Spleen (tissue), 11 donors: ENCODE data around the gene ARID5B. TPM values are rescaled to one million over a fixed set of nuclear protein-coding genes. Genes with fewer than 3 reads are reported as not detected.

ENCODE experiments used
- DNase-seq: peaks from one replicate; pipeline ENCODE4 v3.0.0-alpha.2; 2020
- H3K27ac ChIP-seq, 8 donors: fragments of 200-600 bp; sonication (generic) in 7 of 8; 1 replicate in 4 of 8; 2 replicates in 4 of 8; pipeline versions ENCODE4 v1.5.0 to v1.8.0; 2016 to 2021; ENCODE audit warnings: inconsistent platforms in 4 of 8, mild to moderate bottlenecking in 4 of 8, moderate library complexity in 1 of 8
- H3K27me3 ChIP-seq, 7 donors: fragments of 200-600 bp; sonication (generic) in 6 of 7; replicated peaks in 1 of 7; 1 replicate in 4 of 7; 2 replicates in 3 of 7; pipeline versions ENCODE4 v1.5.0 to v1.8.0; 2016 to 2021; ENCODE audit warnings: inconsistent platforms in 3 of 7, mild to moderate bottlenecking in 1 of 7
- H3K36me3 ChIP-seq, 6 donors: fragments of 200-600 bp; sonication (generic) in 5 of 6; 1 replicate in 4 of 6; 2 replicates in 2 of 6; pipeline versions ENCODE4 v1.5.0 to v1.8.0; 2016 to 2021; ENCODE audit warnings: inconsistent platforms in 2 of 6
- H3K4me1 ChIP-seq, 6 donors: fragments of 200-600 bp; sonication (generic) in 5 of 6; 1 replicate in 3 of 6; 2 replicates in 3 of 6; pipeline versions ENCODE4 v1.5.0 to v1.8.0; 2016 to 2021; ENCODE audit warnings: inconsistent platforms in 3 of 6
- H3K4me3 ChIP-seq, 8 donors: fragments of 200-600 bp; sonication (generic) in 7 of 8; 1 replicate in 4 of 8; 2 replicates in 4 of 8; pipeline versions ENCODE4 v1.5.0 to v1.8.0; 2016 to 2021; ENCODE audit warnings: inconsistent platforms in 4 of 8, mild to moderate bottlenecking in 4 of 8, moderate library complexity in 2 of 8
- H3K9me3 ChIP-seq, 8 donors: fragments of 200-600 bp; sonication (generic) in 7 of 8; 1 replicate in 4 of 8; 2 replicates in 4 of 8; pipeline versions ENCODE4 v1.5.0 to v1.8.0; 2016 to 2021; ENCODE audit warnings: inconsistent platforms in 4 of 8
- CTCF ChIP-seq, 11 experiments: fragments of 200-600 bp in 7 of 11; fragments of 450-650 bp in 4 of 11; sonication (generic) in 4 of 11; IDR thresholded peaks in 8 of 11; conservative IDR thresholded peaks in 3 of 11; 1 replicate in 7 of 11; 2 replicates in 4 of 11; pipeline versions ENCODE4 v1.4.0 to v1.8.0; 2016 to 2021; ENCODE audit warnings: antibody characterized with exemption in 11 of 11, inconsistent platforms in 4 of 11, mild to moderate bottlenecking in 1 of 11
- POLR2A ChIP-seq, 3 donors: fragments of 450-650 bp; IDR thresholded peaks; one replicate each; pipeline ENCODE4 v1.5.1; 2017; ENCODE audit warnings: antibody characterized with exemption in 3 of 3, mild to moderate bottlenecking in 1 of 3
- POLR2AphosphoS5 ChIP-seq, 3 donors: sonication (generic); formaldehyde crosslinking; IDR thresholded peaks; one replicate each; pipeline ENCODE4 v1.5.1; 2017; ENCODE audit warnings: antibody characterized with exemption in 3 of 3
- WGBS, 5 donors: extraction: QIAGEN DNeasy Blood & Tissue Kit in 3 of 5; methylation state at CpG; one replicate each; pipeline versions ENCODE4 v1.1.5 to v1.1.7; 2013 to 2018; 5-methylcytosine and 5-hydroxymethylcytosine counted together
- intact Hi-C: fragments of 100-400 bp; cut with DNase I; formaldehyde crosslinking; loops from one replicate; pipeline ENCODE4 v1.15.0; 2023; ENCODE audit warnings: low total_unique reads
- polyA plus RNA-seq, 3 donors: library from polyadenylated mRNA; stranded (reverse); fragments of 200-250 nt; gene quantifications; one replicate each; pipeline ENCODE4 v1.2.1, GENCODE V29; 2013
- total RNA-seq, 7 donors: library from RNA; depleted of rRNA in 3 of 7; stranded (reverse); fragments of >200 nt in 3 of 7; fragmentation: NEBNext Ultra II Directional in 4 of 7; extraction: Animal tissue kit (Norgen Biotek cat#: 25700) in 4 of 7; gene quantifications; one replicate each; pipeline versions ENCODE4 v1.1.0 to v1.2.1, GENCODE V29; 2016 to 2021
- donor health status: healthy with polysubstance abuse.
- donor health status: DM: no; HTN: no; CAD: no; lungs with moderate emphysema.
- donor health status: DM: no; HTN: no; CAD: no.
- donor health status: Bipolar disorder and iron deficiency.
- donor health status: healthy.
- donor health status: DM: no; HTN: no; CAD: no.
- donor health status: DM: yes; HTN: yes; CAD: no.

The ARID5B gene
- total and polyA plus RNA-seq, 10 donors: 5.6 to 70.7 (median 46.2) TPM

GRCh38 chr10:61965703-61966395 lies 64.3 kb downstream of the ARID5B start:
- Histone ChIP-seq H3K27ac (peak overlapping the region in 2 of 8 donors; percentile 13 to 24), H3K36me3 (peaks cover 0 to 26% (median 0%) of the 10 kb centered on the region in 6 donors), H3K4me1 (peaks cover 0 to 69% (median 45%) of the 10 kb centered on the region in 6 donors), H3K27me3 (no peaks in the 10 kb centered on the region), H3K9me3 (no peaks in the 10 kb centered on the region), H3K4me3 (no peak overlapping the region)
- intact Hi-C loops: no loop called here
- no peak for DNase-seq
- WGBS, 5 donors: 33 to 42% (median 41%) methylated on average over 3 of the region's 3 CpGs
- no peak for TF ChIP-seq POLR2A (IDR thresholded peaks at IDR 0.05)
- TF ChIP-seq POLR2AphosphoS5 (IDR thresholded peaks at IDR 0.05): no peak
- no peak for TF ChIP-seq CTCF (IDR thresholded peaks at IDR 0.05 in 8 of 11, conservative IDR thresholded peaks at IDR 0.05 in 3 of 11)

- Histone ChIP-seq H3K27me3 (no peaks in the 10 kb centered on the region), H3K27ac (no peak overlapping the region), H3K36me3 (peaks cover 0 to 26% (median 0%) of the 10 kb centered on the region in 6 donors), H3K9me3 (no peaks in the 10 kb centered on the region), H3K4me3 (no peak overlapping the region), H3K4me1 (peaks cover 0 to 63% (median 32%) of the 10 kb centered on the region in 6 donors)
- TF ChIP-seq CTCF (IDR thresholded peaks at IDR 0.05 in 8 of 11, conservative IDR thresholded peaks at IDR 0.05 in 3 of 11) (no peak), POLR2A (IDR thresholded peaks at IDR 0.05) (no peak), POLR2AphosphoS5 (IDR thresholded peaks at IDR 0.05) (no peak)
- DNase-seq: no peak
- 87 to 94% (median 93%) methylated on average over 4 of the region's 4 CpGs for WGBS, 5 donors
- intact Hi-C loops: no loop called here
Measured at GRCh38 chr10:61967298-61967697, 65.8 kb downstream of the ARID5B start.

- peaks cover 0 to 26% (median 0%) of the 10 kb centered on the region in 6 donors for H3K36me3 ChIP-seq
- H3K27ac ChIP-seq: peak overlapping the region in 7 of 8 donors; percentile 6 to 68 (median 43)
- H3K27me3 ChIP-seq: no peaks in the 10 kb centered on the region
- WGBS, 5 donors: 68 to 83% (median 76%) methylated on average over 6 of the region's 6 CpGs
- TF ChIP-seq CTCF (IDR thresholded peaks at IDR 0.05 in 8 of 11, conservative IDR thresholded peaks at IDR 0.05 in 3 of 11) (no peak), POLR2AphosphoS5 (IDR thresholded peaks at IDR 0.05) (no peak), POLR2A (IDR thresholded peaks at IDR 0.05) (no peak)
- no peak overlapping the region for H3K4me3 ChIP-seq
- no peaks in the 10 kb centered on the region for H3K9me3 ChIP-seq
- intact Hi-C loops: no loop called here
- no peak for DNase-seq
- peaks cover 0 to 60% (median 25%) of the 10 kb centered on the region in 6 donors for H3K4me1 ChIP-seq
Measured at GRCh38 chr10:61970182-61971002, 68.9 kb downstream of the ARID5B start.

GRCh38 chr10:61971003-61971325 lies 69.5 kb downstream of the ARID5B start:
- peaks cover 0 to 26% (median 0%) of the 10 kb centered on the region in 6 donors for H3K36me3 ChIP-seq
- peak overlapping the region in 7 of 8 donors; percentile 6 to 68 (median 43) for H3K27ac ChIP-seq
- intact Hi-C loops: no loop called here
- no peaks in the 10 kb centered on the region for H3K9me3 ChIP-seq
- DNase-seq: no peak
- peaks cover 6 to 56% (median 27%) of the 10 kb centered on the region in 6 donors for H3K4me1 ChIP-seq
- H3K27me3 ChIP-seq: no peaks in the 10 kb centered on the region
- no peak overlapping the region for H3K4me3 ChIP-seq
- TF ChIP-seq POLR2AphosphoS5 (IDR thresholded peaks at IDR 0.05) (no peak), POLR2A (IDR thresholded peaks at IDR 0.05) (no peak), CTCF (IDR thresholded peaks at IDR 0.05 in 8 of 11, conservative IDR thresholded peaks at IDR 0.05 in 3 of 11) (no peak)
